Stimulated activated CD4-positive, alpha-beta T cell treated with anti-CD3 and anti-CD28 coated beads, Interleukin-4, amount 100 ng/mL, for 24 hours (primary cell): ENCODE data around the gene DNAAF1.

Source experiments
- DNase-seq: peaks from one replicate; pipeline ENCODE4 v3.0.0-alpha.2; 2020

The DNAAF1 gene

DNA sequence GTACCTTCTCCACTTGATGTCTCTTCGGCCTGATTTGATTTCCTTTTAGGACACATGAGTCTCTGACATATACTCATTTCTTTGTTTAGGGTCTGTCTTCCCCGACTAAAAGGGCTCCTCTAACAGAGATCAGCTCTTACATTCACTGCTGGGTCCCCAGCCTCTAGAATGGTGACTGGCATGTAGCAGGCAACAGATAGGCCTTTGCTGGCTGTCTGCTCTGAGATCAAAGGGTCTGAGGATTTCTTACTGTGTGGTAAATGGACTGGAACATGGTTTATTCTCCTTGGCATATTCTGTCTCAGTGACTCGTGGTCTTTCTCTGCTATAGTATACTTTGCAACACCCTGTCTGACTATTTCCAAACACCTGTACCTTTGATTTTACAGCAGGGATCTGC lies 16.7 kb downstream of the DNAAF1 start:
- DNase-seq, result no peak

- no peak for DNase-seq
Measured at GRCh38 chr16:84165746-84166145, 20.6 kb downstream of the DNAAF1 start.

- peak; percentile 47 for DNase-seq
Measured at GRCh38 chr16:84166796-84167695, 21.9 kb downstream of the DNAAF1 start.

- DNase-seq, result no peak
Measured at GRCh38 chr16:84169765-84170310, 24.7 kb downstream of the DNAAF1 start.

- DNase-seq, result no peak
Measured at GRCh38 chr16:84174396-84174795, 29.3 kb downstream of the DNAAF1 start.

DNA sequence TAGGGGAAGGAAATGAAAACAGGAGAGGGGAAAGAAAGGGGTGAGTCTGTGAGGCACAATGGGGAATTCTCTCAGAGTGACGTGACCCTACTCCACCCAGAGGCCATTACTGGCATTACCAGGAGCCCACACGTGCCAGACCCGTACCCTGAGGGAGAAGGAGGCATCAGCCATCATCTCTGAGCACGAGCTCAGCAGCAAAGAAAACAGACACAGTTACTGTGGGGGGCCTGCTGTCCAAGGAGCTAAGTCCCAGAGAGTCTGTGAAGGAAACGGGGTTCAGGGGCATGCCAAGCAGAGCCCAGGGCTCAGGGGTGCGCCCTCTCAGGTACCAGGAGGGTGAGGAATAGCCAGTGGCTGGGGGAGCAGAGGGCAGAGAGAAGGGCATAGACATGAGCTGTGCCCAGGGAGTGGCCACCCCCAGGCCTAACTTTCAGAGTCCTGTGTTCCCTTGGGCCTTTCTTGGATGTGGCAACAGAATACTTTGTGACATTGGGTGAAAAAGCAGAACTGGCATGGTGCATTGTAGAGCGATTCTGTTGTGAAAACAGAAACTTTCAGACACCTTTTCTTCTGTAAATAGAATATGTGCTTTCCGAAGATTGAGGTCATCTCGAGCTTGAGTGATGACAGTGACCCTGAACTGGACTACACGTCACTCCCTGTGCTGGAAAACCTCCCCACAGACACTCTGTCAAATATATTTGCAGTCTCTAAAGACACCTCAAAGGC lies 30.4 kb downstream of the DNAAF1 start:
- peak; percentile 57 for DNase-seq

GRCh38 chr16:84176192-84177053 lies 31.3 kb downstream of the DNAAF1 start:
- DNase-seq, result no peak

GRCh38 chr16:84177741-84178073 lies 32.6 kb downstream of the DNAAF1 start:
- DNase-seq, result peak; percentile 31

DNA sequence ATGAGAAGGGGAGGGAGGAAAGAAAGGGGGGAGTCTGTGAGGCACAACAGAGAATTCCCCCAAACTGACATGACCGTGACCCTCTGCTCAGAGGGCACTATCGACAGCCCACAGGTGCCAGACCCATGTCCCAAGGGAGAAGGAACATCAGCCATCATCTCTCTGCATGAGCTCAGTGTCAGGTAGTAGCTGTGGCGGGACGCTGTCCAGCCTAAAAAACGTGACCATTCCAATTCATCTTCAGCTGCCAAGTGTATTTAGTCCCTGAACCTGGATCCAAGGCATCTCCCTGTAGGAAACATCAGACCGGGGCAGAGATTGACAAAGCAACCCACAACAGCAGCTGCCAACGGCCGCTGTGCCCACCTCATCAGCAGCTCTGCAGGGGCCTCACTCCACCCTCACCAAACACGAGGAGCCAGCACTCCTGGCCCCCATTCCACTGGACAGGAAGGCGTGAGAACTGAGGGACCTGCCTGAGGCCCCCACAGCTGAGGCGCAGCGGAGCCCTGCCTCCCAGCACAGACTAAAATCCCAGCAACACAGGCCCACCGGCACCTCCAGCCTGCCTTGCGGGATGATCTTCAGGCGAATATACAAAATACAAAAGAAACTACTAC lies 33.1 kb downstream of the DNAAF1 start:
- no peak for DNase-seq

GRCh38 chr16:84178892-84179611 lies 33.9 kb downstream of the DNAAF1 start:
- no peak for DNase-seq

GRCh38 chr16:84179612-84180320 lies 34.7 kb downstream of the DNAAF1 start:
- DNase-seq, result no peak

DNA sequence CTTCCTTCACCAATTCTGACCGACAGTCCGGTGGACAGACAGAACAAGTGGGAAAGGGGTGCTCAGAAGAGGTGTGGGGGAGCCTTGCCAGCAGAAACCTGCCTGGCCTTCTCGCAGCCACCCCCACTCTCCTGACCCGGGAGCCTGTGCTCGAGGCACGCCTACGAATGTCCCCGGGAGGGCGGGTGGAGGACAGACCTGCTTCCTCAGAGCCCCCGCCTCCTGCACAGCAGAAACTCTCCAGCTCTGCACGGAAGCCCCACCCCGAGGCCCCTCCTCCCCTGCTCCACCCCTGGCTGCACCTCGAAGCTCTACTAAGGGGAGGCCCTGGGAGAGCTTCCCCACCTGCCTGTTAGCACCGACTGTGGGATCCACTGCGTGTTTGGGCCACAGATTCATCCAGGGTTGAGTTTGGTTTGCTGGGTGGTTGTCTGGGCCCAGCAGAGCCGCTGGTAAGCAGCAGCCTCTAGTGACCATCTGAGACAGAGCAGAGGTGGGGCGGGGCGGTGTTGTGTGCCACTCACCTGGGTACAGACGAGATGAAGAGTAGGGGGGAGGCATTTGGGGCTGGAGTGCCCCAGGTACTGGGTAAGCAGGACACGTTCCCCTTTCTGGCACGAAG lies 35.5 kb downstream of the DNAAF1 start:
- DNase-seq, result no peak

DNA sequence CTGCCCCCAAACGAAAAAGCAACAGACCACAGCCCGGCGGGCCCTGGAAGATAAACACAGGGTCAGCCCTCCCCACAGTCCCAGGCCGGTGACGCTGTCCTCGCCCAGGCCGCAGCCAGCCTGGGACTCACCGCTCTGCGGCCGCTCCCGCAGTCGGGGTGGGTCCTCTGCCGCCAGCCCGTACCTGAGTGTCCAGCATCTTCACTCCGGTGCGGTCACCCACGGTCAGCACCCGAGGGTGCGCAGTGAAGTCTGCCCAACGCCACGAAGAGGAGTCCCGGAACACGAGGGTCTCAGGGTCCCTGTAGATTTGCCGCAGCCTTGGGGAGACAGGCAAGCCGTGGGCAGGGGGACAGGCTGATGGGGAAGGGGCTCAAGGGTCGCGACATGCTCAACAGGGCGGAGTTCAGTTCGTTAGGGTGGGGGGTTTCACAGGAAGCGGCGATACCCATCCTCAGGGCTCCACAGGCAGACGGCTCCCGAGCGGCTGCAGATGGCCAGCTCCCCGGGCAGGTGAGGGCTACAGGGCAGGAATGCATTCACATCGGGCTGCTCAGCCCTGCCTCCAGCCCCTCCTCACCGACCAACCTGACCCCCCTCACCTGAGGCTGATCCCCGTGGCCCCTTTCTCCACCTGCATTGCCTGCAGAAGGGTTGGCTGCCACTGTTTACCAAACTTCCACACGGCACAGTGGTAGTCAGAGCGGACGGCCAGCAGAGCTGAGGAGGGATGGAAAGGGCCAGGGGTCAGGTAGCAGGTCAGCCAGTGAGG lies 36.2 kb downstream of the DNAAF1 start:
- no peak for DNase-seq

DNA sequence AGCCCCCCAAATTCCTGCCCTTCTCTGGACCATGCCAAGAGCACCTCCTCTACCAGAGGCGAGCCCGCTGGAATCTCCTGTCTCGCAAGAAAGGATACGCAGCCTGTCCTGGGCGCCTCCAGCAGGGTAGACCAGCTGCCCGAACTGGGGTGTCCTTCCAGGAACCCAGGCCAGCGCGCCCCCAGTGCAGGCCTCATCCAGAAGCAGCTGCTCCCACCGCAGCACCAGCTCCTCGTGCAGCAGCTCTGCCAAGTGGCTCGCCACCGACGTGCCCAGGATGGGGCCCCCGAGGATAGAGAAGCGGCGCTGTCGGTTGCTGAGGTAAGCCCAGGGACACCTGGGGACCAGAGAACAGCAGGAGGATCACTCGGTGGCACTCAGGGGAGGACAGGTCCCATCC lies 37.0 kb downstream of the DNAAF1 start:
- DNase-seq, result no peak

- DNase-seq, result no peak
Measured at GRCh38 chr16:84182680-84183571, 37.8 kb downstream of the DNAAF1 start.

- DNase-seq, result no peak
Measured at GRCh38 chr16:84183572-84183875, 38.4 kb downstream of the DNAAF1 start.

GRCh38 chr16:84183911-84184591 lies 38.9 kb downstream of the DNAAF1 start:
- no peak for DNase-seq

DNA sequence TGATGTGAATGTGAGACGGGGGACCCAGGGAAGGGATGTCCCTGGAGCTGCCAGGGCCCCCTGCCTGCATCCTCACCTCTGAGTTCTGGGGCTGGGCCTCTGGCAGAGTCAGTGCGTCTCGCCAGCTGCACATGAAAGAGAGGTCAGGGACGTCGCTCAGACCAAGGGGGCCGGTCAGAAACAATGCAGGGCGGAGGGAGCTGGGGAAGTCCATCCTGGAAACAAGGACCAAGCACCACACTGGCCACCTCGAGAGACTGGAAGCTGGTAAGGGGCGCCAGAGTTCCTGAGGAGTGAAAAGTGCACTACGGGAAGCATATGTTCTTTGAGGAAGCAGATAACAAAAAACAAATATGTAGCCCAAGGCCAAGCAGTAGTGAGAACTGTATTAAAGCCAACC lies 39.7 kb downstream of the DNAAF1 start:
- no peak for DNase-seq
